Common myeloid progenitor, CD34-positive (primary cell): ENCODE measurements around the gene UBR4.

ENCODE experiments used
- CTCF ChIA-PET: fragments of 350-600 bp; sonication (Branson Sonifier 250); formaldehyde crosslinking; loops from one replicate; lab custom pipeline; 2021; ENCODE audit warnings: antibody characterized with exemption; lab: Charles Lee
- POLR2A ChIA-PET: fragments of 350-600 bp; sonication (Branson Sonifier 250); formaldehyde crosslinking; loops from one replicate; lab custom pipeline; 2021; ENCODE audit warnings: antibody characterized with exemption; lab: Charles Lee
- DNase-seq, 3 donors: peaks; one replicate each; pipeline versions ENCODE4 v3.0.0 to v3.0.0-alpha.2; 2013
- H3K27ac ChIP-seq, 2 experiments: 1 replicate in 1 of 2; 2 replicates in 1 of 2; pipeline ENCODE4 v1.7.0; 2013; ENCODE audit warnings: inconsistent platforms in 2 of 2, low read length in 2 of 2, mild to moderate bottlenecking in 2 of 2, low read depth in 1 of 2, moderate library complexity in 1 of 2; ENCODE audit not compliant: severe bottlenecking in 2 of 2, insufficient read depth in 1 of 2, poor library complexity in 1 of 2
- H3K27me3 ChIP-seq, 5 experiments: replicated peaks in 2 of 5; 1 replicate in 3 of 5; 2 replicates in 2 of 5; pipeline versions ENCODE4 v1.6.1 to v1.7.0; 2013; ENCODE audit warnings: low read length in 4 of 5, mild to moderate bottlenecking in 2 of 5, moderate library complexity in 2 of 5, inconsistent platforms in 1 of 5; ENCODE audit not compliant: insufficient read depth in 5 of 5, control insufficient read depth in 4 of 5
- H3K36me3 ChIP-seq, 4 experiments: 1 replicate in 2 of 4; 2 replicates in 2 of 4; pipeline versions ENCODE4 v1.6.1 to v1.7.0; 2013; ENCODE audit warnings: low read length in 3 of 4, control low read depth in 1 of 4, mild to moderate bottlenecking in 1 of 4; ENCODE audit not compliant: control insufficient read depth in 4 of 4, insufficient read depth in 4 of 4
- H3K4me1 ChIP-seq, 4 experiments: 1 replicate in 3 of 4; 2 replicates in 1 of 4; pipeline versions ENCODE4 v1.6.1 to v1.7.1; 2013; ENCODE audit warnings: low read length in 3 of 4, mild to moderate bottlenecking in 3 of 4, control low read depth in 1 of 4, inconsistent platforms in 1 of 4, moderate library complexity in 1 of 4; ENCODE audit not compliant: control insufficient read depth in 4 of 4, insufficient read depth in 4 of 4; ENCODE audit errors: control extremely low read depth in 1 of 4
- H3K4me3 ChIP-seq, 7 experiments: 1 replicate in 4 of 7; 2 replicates in 3 of 7; pipeline versions ENCODE4 v1.5.1 to v1.7.0; 2013; ENCODE audit warnings: mild to moderate bottlenecking in 7 of 7, low read length in 6 of 7, moderate library complexity in 6 of 7, inconsistent platforms in 2 of 7, low read depth in 2 of 7, control low read depth in 1 of 7; ENCODE audit not compliant: insufficient read depth in 4 of 7, control insufficient read depth in 1 of 7; ENCODE audit errors: extremely low read depth in 1 of 7
- H3K9me3 ChIP-seq, 5 experiments: 1 replicate in 4 of 5; 2 replicates in 1 of 5; pipeline versions ENCODE4 v1.6.1 to v1.7.1; 2013; ENCODE audit warnings: low read length in 4 of 5, mild to moderate bottlenecking in 2 of 5, inconsistent platforms in 1 of 5, low read depth in 1 of 5, moderate library complexity in 1 of 5; ENCODE audit not compliant: control insufficient read depth in 4 of 5, insufficient read depth in 2 of 5; ENCODE audit errors: control extremely low read depth in 1 of 5
- WGBS: methylation state at CpG from one replicate; pipeline ENCODE4 v1.1.5; 2013; ENCODE audit not compliant: insufficient coverage; 5-methylcytosine and 5-hydroxymethylcytosine counted together

UBR4 gene

GRCh38 chr1:19203440-19203839 lies 6.6 kb downstream of the UBR4 start:
- Histone ChIP-seq H3K4me3 (no peak overlapping the region), H3K9me3 (no peaks in the 10 kb centered on the region), H3K27me3 (no peaks in the 10 kb centered on the region), H3K27ac (no peak overlapping the region), H3K36me3 (peaks cover 9 to 33% (median 20%) of the 10 kb centered on the region in 4 experiments), H3K4me1 (peaks cover 5 to 36% (median 21%) of the 10 kb centered on the region in 4 experiments)
- WGBS = no CpG with 5 or more reads among the region's 2 CpGs
- DNase-seq = no peak
- POLR2A ChIA-PET = interaction anchor here (0.7 kb wide), 1 partner anchor 599 kb away, joined by 7 read pairs; no protein-coding TSS in a partner anchor
- CTCF ChIA-PET = interaction anchor here (0.7 to 2.1 kb wide), 2 partner anchors 23 to 106 kb away, joined by 4 to 8 read pairs; no protein-coding TSS in a partner anchor

GRCh38 chr1:19202396-19202795 lies 7.7 kb downstream of the UBR4 start:
- ChIA-PET CTCF (interaction anchor here (1.2 to 2.1 kb wide), 2 partner anchors 22 to 24 kb away, joined by 5 to 8 read pairs; no protein-coding TSS in a partner anchor), POLR2A (no interaction called here)
- Histone ChIP-seq H3K36me3 (peaks cover 9 to 44% (median 29%) of the 10 kb centered on the region in 4 experiments), H3K9me3 (no peaks in the 10 kb centered on the region), H3K4me1 (peaks cover 4 to 26% (median 16%) of the 10 kb centered on the region in 4 experiments), H3K4me3 (no peak overlapping the region), H3K27me3 (no peaks in the 10 kb centered on the region), H3K27ac (no peak overlapping the region)
- 41% methylated on average over 3 of the region's 3 CpGs for WGBS
- DNase-seq = no peak

GRCh38 chr1:19199969-19200604 lies 10.0 kb downstream of the UBR4 start:
- ChIA-PET CTCF (interaction anchor here (0.7 to 2.0 kb wide), 5 partner anchors 8 to 39 kb away, joined by 3 to 10 read pairs (median 3); no protein-coding TSS in a partner anchor), POLR2A (interaction anchor here (0.6 to 1.5 kb wide), 3 partner anchors 9 to 16 kb away, joined by 3 read pairs; no protein-coding TSS in a partner anchor)
- Histone ChIP-seq H3K36me3 (peaks cover 20 to 65% (median 39%) of the 10 kb centered on the region in 4 experiments), H3K4me1 (peaks cover 0 to 9% (median 4%) of the 10 kb centered on the region in 4 experiments), H3K4me3 (no peak overlapping the region), H3K27me3 (no peaks in the 10 kb centered on the region), H3K9me3 (no peaks in the 10 kb centered on the region), H3K27ac (no peak overlapping the region)
- DNase-seq = no peak
- WGBS = no CpG with 5 or more reads among the region's 4 CpGs

- peaks cover 20 to 69% (median 39%) of the 10 kb centered on the region in 4 experiments for H3K36me3 ChIP-seq
- ChIA-PET CTCF (interaction anchor here (0.7 to 2.1 kb wide), 5 partner anchors 9 to 20 kb away, joined by 3 to 10 read pairs (median 5); no protein-coding TSS in a partner anchor), POLR2A (interaction anchor here (1.5 kb wide), 1 partner anchor 10 kb away, joined by 3 read pairs; no protein-coding TSS in a partner anchor)
- no peak overlapping the region for H3K4me3 ChIP-seq
- H3K27ac ChIP-seq = no peak overlapping the region
- DNase-seq = no peak
- H3K4me1 ChIP-seq = peaks cover 0 to 5% (median under 1%) of the 10 kb centered on the region in 4 experiments
- H3K27me3 ChIP-seq = no peaks in the 10 kb centered on the region
- WGBS = 100% methylated on average over 2 of the region's 4 CpGs
- H3K9me3 ChIP-seq = no peaks in the 10 kb centered on the region
Measured at GRCh38 chr1:19199329-19199968, 10.6 kb downstream of the UBR4 start.

- Histone ChIP-seq H3K27ac (no peak overlapping the region), H3K9me3 (no peaks in the 10 kb centered on the region), H3K27me3 (no peaks in the 10 kb centered on the region), H3K4me3 (no peak overlapping the region), H3K4me1 (peaks cover 0 to 4% (median 0%) of the 10 kb centered on the region in 4 experiments), H3K36me3 (peaks cover 21 to 76% (median 41%) of the 10 kb centered on the region in 4 experiments)
- DNase-seq = no peak
- 100% methylated on average over 2 of the region's 4 CpGs for WGBS
- ChIA-PET CTCF (interaction anchor here (1.1 to 2.1 kb wide), 4 partner anchors 10 to 26 kb away, joined by 3 to 10 read pairs (median 6); no protein-coding TSS in a partner anchor), POLR2A (no interaction called here)
Measured at GRCh38 chr1:19198820-19199219, 11.2 kb downstream of the UBR4 start.

GRCh38 chr1:19197845-19198244 lies 12.2 kb downstream of the UBR4 start:
- ChIA-PET POLR2A (no interaction called here), CTCF (interaction anchor here (0.9 to 2.5 kb wide), 6 partner anchors 9 to 25 kb away, joined by 3 to 11 read pairs (median 6); no protein-coding TSS in a partner anchor)

More at GRCh38 chr1:19197845-19198244, 12.2 kb downstream of the UBR4 start:
- Histone ChIP-seq H3K27me3 (no peaks in the 10 kb centered on the region), H3K36me3 (peaks cover 28 to 85% (median 50%) of the 10 kb centered on the region in 4 experiments), H3K9me3 (no peaks in the 10 kb centered on the region), H3K27ac (no peak overlapping the region), H3K4me3 (no peak overlapping the region), H3K4me1 (peaks cover 0 to 4% (median 0%) of the 10 kb centered on the region in 4 experiments)
- WGBS = no CpG with 5 or more reads among the region's 2 CpGs
- no peak for DNase-seq
